NT2/D1 (cell line): ENCODE data around the gene SCIMP.

Experiments
- DNase-seq: peaks from one replicate; pipeline ENCODE4 v3.0.0-alpha.2; 2011; ENCODE audit warnings: low read depth, low spot score
- H3K27me3 ChIP-seq: 2 replicates; pipeline ENCODE4 v1.6.0; 2011; ENCODE audit warnings: mild to moderate bottlenecking; ENCODE audit not compliant: insufficient read length, insufficient read depth
- H3K36me3 ChIP-seq: 2 replicates; pipeline ENCODE4 v1.6.1; 2011; ENCODE audit warnings: mild to moderate bottlenecking, low read length, mixed read lengths; ENCODE audit not compliant: insufficient read depth, insufficient read length
- H3K4me1 ChIP-seq: 2 replicates; pipeline ENCODE4 v1.5.1; 2011; ENCODE audit not compliant: insufficient read depth, insufficient read length
- H3K4me3 ChIP-seq: 2 replicates; pipeline ENCODE4 v1.5.1; 2011; ENCODE audit warnings: low read depth; ENCODE audit not compliant: insufficient read length
- H3K9ac ChIP-seq: 2 replicates; pipeline ENCODE4 v1.6.0; 2011; ENCODE audit warnings: low read depth; ENCODE audit not compliant: insufficient read length
- H3K9me3 ChIP-seq: 2 replicates; pipeline ENCODE4 v1.5.1; 2011; ENCODE audit warnings: mild to moderate bottlenecking, low read length; ENCODE audit not compliant: insufficient read depth
- SUZ12 ChIP-seq: IDR thresholded peaks from 2 replicates; pipeline ENCODE4 v1.6.1; 2011; ENCODE audit not compliant: insufficient read length, insufficient read depth; ENCODE audit errors: extremely low read depth
- YY1 ChIP-seq: IDR thresholded peaks from 2 replicates; pipeline ENCODE4 v1.6.1; 2011; ENCODE audit not compliant: insufficient read length, insufficient read depth
- ZNF274 ChIP-seq: IDR thresholded peaks from 2 replicates; pipeline ENCODE4 v1.6.1; 2011; ENCODE audit warnings: mild to moderate bottlenecking, low read depth, low read length

The SCIMP gene

DNA sequence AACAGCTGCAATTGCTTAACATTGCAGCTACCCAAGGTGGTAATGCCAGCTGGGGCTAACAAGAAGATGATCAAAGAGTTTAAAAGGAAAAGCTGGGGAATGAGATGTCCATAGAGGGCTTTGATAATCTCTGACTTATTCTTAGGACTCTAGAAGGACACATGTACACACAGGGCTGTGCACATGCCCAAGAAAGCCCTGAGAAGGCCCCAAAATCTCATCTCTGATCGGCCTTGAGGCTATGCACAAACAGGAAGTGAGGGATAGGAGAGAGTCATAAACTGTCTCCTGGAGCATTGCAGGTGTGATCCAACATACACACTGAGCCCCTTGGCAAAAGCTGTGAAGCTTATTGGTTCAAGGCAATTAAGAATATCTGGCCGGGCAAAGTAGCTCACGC lies 30.2 kb upstream of the SCIMP start:
- no peak overlapping the region for H3K4me3 ChIP-seq
- H3K9ac ChIP-seq, result no peak overlapping the region
- H3K27me3 ChIP-seq, result no peaks in the 10 kb centered on the region
- TF ChIP-seq SUZ12, result no peak
- TF ChIP-seq YY1, result no peak
- no peak for TF ChIP-seq ZNF274
- no peaks in the 10 kb centered on the region for H3K9me3 ChIP-seq
- DNase-seq, result no peak
- no peaks in the 10 kb centered on the region for H3K4me1 ChIP-seq
- no peaks in the 10 kb centered on the region for H3K36me3 ChIP-seq

DNA sequence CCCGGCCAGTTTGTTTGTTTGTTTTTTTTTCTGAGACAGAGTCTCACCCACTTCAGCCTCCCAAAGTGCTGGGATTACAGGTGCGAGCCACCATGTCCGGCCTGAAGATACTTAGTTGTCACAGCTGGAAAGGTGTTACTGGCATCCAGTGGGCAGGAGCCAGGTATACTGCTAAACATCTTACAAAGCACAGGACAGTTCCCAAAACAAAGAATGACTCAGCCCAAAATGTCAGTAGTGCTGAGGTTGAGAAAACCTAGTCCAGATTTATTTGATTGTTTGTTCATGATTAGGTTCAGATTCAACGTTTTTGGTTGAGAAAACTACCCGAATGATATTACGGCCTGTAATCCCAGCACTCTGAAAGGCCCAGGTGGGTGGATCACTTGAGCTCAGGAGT lies 28.8 kb upstream of the SCIMP start:
- Histone ChIP-seq H3K36me3 (no peaks in the 10 kb centered on the region), H3K9me3 (no peaks in the 10 kb centered on the region), H3K9ac (no peak overlapping the region), H3K4me3 (no peak overlapping the region), H3K27me3 (no peaks in the 10 kb centered on the region), H3K4me1 (no peaks in the 10 kb centered on the region)
- no peak for DNase-seq
- TF ChIP-seq YY1 (no peak), ZNF274 (no peak), SUZ12 (no peak)

DNA sequence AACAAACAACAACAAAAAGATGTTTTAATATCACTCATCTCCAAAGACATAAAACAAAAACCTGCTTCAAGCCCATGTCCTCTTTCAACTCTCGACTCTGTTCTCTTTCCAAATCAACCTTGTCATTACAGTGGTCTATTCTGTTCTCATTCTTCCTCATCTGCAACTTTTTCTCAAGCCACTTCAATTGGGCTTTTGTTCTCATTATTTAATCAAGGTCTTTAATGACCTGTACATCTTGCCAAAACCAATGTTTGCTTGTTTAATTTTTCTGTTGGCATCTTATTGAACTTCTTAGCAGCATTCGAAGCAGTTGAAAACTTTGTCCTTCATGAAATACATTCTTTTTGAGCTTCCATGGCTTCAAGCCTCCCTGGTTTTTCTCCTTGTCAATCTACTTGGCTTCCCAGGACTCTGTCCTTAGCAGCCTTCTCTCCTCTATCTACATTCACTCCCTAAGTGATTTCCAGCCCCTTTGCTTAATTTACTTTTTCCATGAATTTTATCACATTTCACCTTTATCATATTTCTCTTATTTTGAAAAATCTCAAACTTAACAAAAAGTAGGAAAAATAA lies 27.8 kb upstream of the SCIMP start:
- DNase-seq, result no peak
- H3K9me3 ChIP-seq, result no peaks in the 10 kb centered on the region
- no peak for TF ChIP-seq SUZ12
- no peak for TF ChIP-seq ZNF274
- no peak for TF ChIP-seq YY1

DNA sequence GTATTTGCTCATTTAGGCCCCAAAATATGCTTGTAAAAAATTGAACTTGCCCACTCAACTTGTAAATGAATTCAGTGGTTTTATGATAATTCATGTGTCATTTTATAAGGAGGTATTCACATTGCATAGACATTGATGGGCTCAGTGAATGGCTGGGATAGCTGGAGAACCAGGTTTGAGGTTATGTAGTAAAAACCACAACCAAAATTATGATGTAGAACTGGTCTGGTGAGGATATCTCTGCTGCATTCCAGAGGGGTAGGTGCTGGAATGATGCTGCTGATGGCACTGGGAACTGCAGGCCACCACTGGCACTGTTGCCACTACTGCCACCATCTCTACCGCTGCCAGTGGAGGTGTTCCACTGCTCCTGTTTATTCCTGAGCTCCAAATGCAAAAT lies 25.9 kb upstream of the SCIMP start:
- no peak for TF ChIP-seq ZNF274
- H3K36me3 ChIP-seq, result no peaks in the 10 kb centered on the region
- no peaks in the 10 kb centered on the region for H3K4me1 ChIP-seq
- H3K4me3 ChIP-seq, result no peak overlapping the region
- H3K27me3 ChIP-seq, result no peaks in the 10 kb centered on the region
- DNase-seq, result no peak
- H3K9me3 ChIP-seq, result no peaks in the 10 kb centered on the region
- no peak overlapping the region for H3K9ac ChIP-seq

More for the DNA sequence above, 27.8 kb upstream of the SCIMP start:
- Histone ChIP-seq H3K36me3 (no peaks in the 10 kb centered on the region), H3K4me1 (no peaks in the 10 kb centered on the region), H3K4me3 (no peak overlapping the region), H3K27me3 (no peaks in the 10 kb centered on the region), H3K9ac (no peak overlapping the region)

DNA sequence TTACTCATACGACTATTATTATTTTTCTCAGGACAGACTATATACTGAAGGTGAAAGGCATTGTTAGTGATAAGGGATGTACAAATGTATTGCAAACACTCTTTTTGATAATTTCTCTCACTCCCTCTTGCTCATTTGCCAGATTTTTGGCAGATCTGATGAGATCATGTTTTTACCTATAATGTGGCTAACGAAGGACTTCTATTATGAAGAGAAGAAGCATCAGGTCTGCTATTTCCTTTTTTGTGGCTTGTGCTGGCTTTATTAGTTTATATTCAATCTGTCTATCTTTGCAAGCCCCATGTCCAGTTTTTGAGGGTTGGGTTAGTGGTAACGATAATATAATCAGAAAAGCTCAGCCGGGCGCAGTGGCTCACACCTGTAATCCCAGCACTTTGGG lies 22.5 kb upstream of the SCIMP start:
- Histone ChIP-seq H3K9me3 (no peaks in the 10 kb centered on the region), H3K27me3 (no peaks in the 10 kb centered on the region), H3K4me1 (peaks cover 3% of the 10 kb centered on the region), H3K36me3 (no peaks in the 10 kb centered on the region), H3K9ac (no peak overlapping the region), H3K4me3 (no peak overlapping the region)
- no peak for DNase-seq
- TF ChIP-seq ZNF274, result no peak
- TF ChIP-seq YY1, result no peak
- TF ChIP-seq SUZ12, result no peak

DNA sequence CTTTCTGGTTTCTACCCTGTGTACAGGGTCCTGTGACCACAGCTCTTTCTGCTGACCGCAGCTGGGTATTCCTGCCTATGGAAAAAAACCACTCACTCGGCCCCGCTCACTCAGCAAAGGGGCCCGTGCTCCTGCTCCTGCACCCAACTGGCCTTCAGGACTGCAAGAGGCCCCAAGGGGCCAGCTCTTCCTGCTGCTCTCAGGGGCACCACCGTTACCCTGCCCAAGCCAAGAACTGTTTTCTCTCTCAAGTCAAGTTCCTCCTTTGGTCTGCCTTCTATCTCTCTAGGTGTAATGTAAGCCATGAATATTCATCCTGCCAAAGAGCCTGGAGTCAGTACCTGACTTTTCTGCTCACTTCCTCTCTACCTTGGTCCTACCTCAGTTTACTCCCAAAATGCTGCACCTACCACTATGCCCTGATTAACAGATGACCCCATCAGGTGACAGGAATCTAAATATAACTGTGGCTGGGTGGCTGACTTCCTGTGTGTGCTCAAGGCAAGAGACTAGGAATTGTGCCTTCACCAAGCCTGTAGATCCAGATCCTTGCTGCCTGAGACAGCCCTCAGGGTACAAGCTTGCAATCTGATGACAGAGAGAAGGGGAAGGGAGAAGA lies 20.4 kb upstream of the SCIMP start:
- DNase-seq, result no peak

DNA sequence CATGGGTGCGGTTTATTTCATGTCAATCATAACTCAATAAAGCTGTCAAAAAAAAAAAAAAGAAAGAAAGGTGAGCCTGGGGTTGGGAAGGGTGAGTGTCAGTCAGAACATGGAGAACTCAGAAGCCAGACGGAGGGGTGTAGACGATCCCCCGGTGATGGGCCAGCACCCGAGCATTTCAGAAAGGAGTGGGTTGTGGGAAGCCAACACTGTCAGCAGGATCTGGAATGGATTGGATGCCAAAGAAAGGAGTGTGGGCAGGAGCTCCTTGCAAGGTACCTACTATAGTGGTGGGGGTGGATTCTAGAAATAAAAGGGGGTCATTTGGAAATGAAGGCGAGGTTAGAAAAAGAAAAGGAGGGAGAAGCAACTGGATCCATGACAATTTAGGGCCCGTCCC lies 19.8 kb upstream of the SCIMP start:
- H3K4me1 ChIP-seq, result peaks cover 3% of the 10 kb centered on the region
- no peak overlapping the region for H3K9ac ChIP-seq
- no peaks in the 10 kb centered on the region for H3K27me3 ChIP-seq
- H3K4me3 ChIP-seq, result no peak overlapping the region
- H3K36me3 ChIP-seq, result no peaks in the 10 kb centered on the region
- TF ChIP-seq ZNF274 (no peak), YY1 (no peak), SUZ12 (no peak)
- H3K9me3 ChIP-seq, result no peaks in the 10 kb centered on the region
- no peak for DNase-seq

More for the DNA sequence above, 20.4 kb upstream of the SCIMP start:
- Histone ChIP-seq H3K9ac (no peak overlapping the region), H3K4me3 (no peak overlapping the region), H3K4me1 (peaks cover 3% of the 10 kb centered on the region), H3K27me3 (no peaks in the 10 kb centered on the region), H3K36me3 (no peaks in the 10 kb centered on the region), H3K9me3 (no peaks in the 10 kb centered on the region)
- TF ChIP-seq ZNF274, result no peak

DNA sequence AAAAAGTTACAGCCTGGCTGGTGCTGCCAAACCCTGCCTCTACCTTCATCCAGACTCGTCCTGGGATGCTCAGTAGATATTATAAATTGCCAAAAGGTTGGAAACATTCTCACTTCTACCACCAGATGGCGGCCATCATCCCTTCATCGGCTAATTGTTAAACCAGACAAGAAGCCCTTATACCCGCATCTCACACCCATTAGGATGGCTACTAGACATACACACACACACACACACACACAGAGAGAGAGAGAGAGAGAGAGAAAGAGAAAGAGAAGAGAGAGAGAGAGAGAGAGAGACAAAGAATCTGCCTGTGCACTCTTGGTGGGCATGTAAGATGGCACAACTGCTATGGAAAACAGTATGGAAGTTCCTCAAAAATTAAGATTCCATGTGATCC lies 15.0 kb upstream of the SCIMP start:
- H3K4me3 ChIP-seq, result no peak overlapping the region
- no peaks in the 10 kb centered on the region for H3K27me3 ChIP-seq
- DNase-seq, result peak; percentile 50
- no peak overlapping the region for H3K9ac ChIP-seq
- TF ChIP-seq ZNF274, result no peak
- TF ChIP-seq SUZ12, result no peak
- no peak for TF ChIP-seq YY1
- no peaks in the 10 kb centered on the region for H3K36me3 ChIP-seq
- H3K4me1 ChIP-seq, result no peaks in the 10 kb centered on the region
- H3K9me3 ChIP-seq, result no peaks in the 10 kb centered on the region
